Breast epithelium (tissue), 3 donors: ENCODE measurements around the gene FAM3C.

Experiments
- POLR2A ChIP-seq: fragments of 450-650 bp; IDR thresholded peaks from one replicate; pipeline ENCODE4 v1.6.1; 2016; ENCODE audit warnings: antibody characterized with exemption, mild to moderate bottlenecking, moderate library complexity
- POLR2AphosphoS5 ChIP-seq, 3 donors: sonication (generic); formaldehyde crosslinking; IDR thresholded peaks; one replicate each; pipeline ENCODE4 v1.6.1; 2017; ENCODE audit warnings: antibody characterized with exemption in 3 of 3
- TF ChIP-seq, protein P1 (sequence below), 3 donors: fragments of 450-650 bp; IDR thresholded peaks; one replicate each; pipeline ENCODE4 v1.5.1; 2016 to 2017; ENCODE audit warnings: antibody characterized with exemption in 3 of 3, mild to moderate bottlenecking in 3 of 3, moderate library complexity in 3 of 3

- TF ChIP-seq, protein P1, sequence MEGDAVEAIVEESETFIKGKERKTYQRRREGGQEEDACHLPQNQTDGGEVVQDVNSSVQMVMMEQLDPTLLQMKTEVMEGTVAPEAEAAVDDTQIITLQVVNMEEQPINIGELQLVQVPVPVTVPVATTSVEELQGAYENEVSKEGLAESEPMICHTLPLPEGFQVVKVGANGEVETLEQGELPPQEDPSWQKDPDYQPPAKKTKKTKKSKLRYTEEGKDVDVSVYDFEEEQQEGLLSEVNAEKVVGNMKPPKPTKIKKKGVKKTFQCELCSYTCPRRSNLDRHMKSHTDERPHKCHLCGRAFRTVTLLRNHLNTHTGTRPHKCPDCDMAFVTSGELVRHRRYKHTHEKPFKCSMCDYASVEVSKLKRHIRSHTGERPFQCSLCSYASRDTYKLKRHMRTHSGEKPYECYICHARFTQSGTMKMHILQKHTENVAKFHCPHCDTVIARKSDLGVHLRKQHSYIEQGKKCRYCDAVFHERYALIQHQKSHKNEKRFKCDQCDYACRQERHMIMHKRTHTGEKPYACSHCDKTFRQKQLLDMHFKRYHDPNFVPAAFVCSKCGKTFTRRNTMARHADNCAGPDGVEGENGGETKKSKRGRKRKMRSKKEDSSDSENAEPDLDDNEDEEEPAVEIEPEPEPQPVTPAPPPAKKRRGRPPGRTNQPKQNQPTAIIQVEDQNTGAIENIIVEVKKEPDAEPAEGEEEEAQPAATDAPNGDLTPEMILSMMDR (IDR thresholded peaks at IDR 0.05), result no peak
- no peak for TF ChIP-seq POLR2A
- no peak for TF ChIP-seq POLR2AphosphoS5 (IDR thresholded peaks at IDR 0.05)
Measured at GRCh38 chr7:121390109-121390508, 6.0 kb downstream of the FAM3C start.
